C4-2B (cell line): ENCODE data around the gene DSN1.

Experiments used
- H3K27ac ChIP-seq: fragments of 450-650 bp; 2 replicates; pipeline ENCODE4 v1.5.1; 2017
- CTCF ChIP-seq: fragments of 450-650 bp; conservative IDR thresholded peaks from 2 replicates; pipeline ENCODE4 v1.5.1; 2017; ENCODE audit warnings: mild to moderate bottlenecking
- ZFX ChIP-seq: fragments of 450-650 bp; IDR thresholded peaks from 2 replicates; pipeline ENCODE4 v1.6.1; 2017

The DSN1 gene

GRCh38 chr20:36742558-36742957, 31.0 kb downstream of the DSN1 start:
- H3K27ac ChIP-seq: no peak overlapping the region
- no peak for TF ChIP-seq CTCF
- no peak for TF ChIP-seq ZFX

GRCh38 chr20:36741072-36741471, 32.5 kb downstream of the DSN1 start:
- no peak for TF ChIP-seq CTCF
- no peak for TF ChIP-seq ZFX
- H3K27ac ChIP-seq: no peak overlapping the region

GRCh38 chr20:36737183-36737499, 36.4 kb downstream of the DSN1 start:
- no peak overlapping the region for H3K27ac ChIP-seq
- TF ChIP-seq ZFX (no peak), CTCF (no peak)

- TF ChIP-seq CTCF (no peak), ZFX (no peak)
- no peak overlapping the region for H3K27ac ChIP-seq
Observed at GRCh38 chr20:36736451-36737182, 36.9 kb downstream of the DSN1 start.

- TF ChIP-seq ZFX: no peak
- no peak for TF ChIP-seq CTCF
- peak overlapping the region; percentile 87 for H3K27ac ChIP-seq
Observed at GRCh38 chr20:36732456-36732855, 41.1 kb downstream of the DSN1 start.

- TF ChIP-seq CTCF: no peak
- no peak for TF ChIP-seq ZFX
- H3K27ac ChIP-seq: no peak overlapping the region
Observed at GRCh38 chr20:36728986-36729385, 44.6 kb downstream of the DSN1 start.

- no peak overlapping the region for H3K27ac ChIP-seq
- TF ChIP-seq CTCF (no peak), ZFX (no peak)
Observed at GRCh38 chr20:36726168-36726567, 47.4 kb downstream of the DSN1 start.
